K562 (cell line): ENCODE measurements around the gene PDE4A. TPM values are rescaled to one million over a fixed set of nuclear protein-coding genes. Genes with fewer than 3 reads are reported as not detected.

ENCODE experiments used
- CCAR2 ChIP-seq: fragments of 200-400 bp; formaldehyde crosslinking; IDR thresholded peaks from 2 replicates; pipeline ENCODE4 v1.6.1; 2017; ENCODE audit warnings: mild to moderate bottlenecking, low read depth, low read length
- CCNT2 ChIP-seq: IDR thresholded peaks from 2 replicates; pipeline ENCODE4 v1.6.1; 2011; ENCODE audit warnings: borderline replicate concordance, low read depth, mild to moderate bottlenecking, moderate library complexity, mixed read lengths, low read length; ENCODE audit not compliant: insufficient read length; ENCODE audit errors: extremely low read depth
- CEBPG ChIP-seq, 3 experiments: fragments of 200-800 bp in 1 of 3; sonication (Bioruptor generic) in 1 of 3; sonication (generic) in 1 of 3; formaldehyde crosslinking in 1 of 3; IDR thresholded peaks in 2 of 3; conservative IDR thresholded peaks in 1 of 3; 2 replicates each; pipeline versions ENCODE4 v1.6.1 to v1.8.0; 2016 to 2022; ENCODE audit warnings: missing compliant biosample characterization in 2 of 3, missing genetic modification characterization in 2 of 3, mild to moderate bottlenecking in 1 of 3, missing genetic modification reagents in 1 of 3
- ESRRA ChIP-seq: fragments of 450-650 bp; IDR thresholded peaks from 2 replicates; pipeline ENCODE4 v1.6.1; 2014; ENCODE audit warnings: low read depth, mild to moderate bottlenecking, moderate library complexity, borderline replicate concordance
- ETV1 ChIP-seq: fragments of 450-650 bp; conservative IDR thresholded peaks from 2 replicates; pipeline ENCODE4 v1.6.1; 2016; ENCODE audit warnings: missing genetic modification characterization, control low read depth, low read depth, missing compliant biosample characterization
- HDAC6 ChIP-seq: IDR thresholded peaks from 2 replicates; pipeline ENCODE4 v1.6.1; 2012; ENCODE audit warnings: low read depth, mild to moderate bottlenecking, control low read depth, inconsistent platforms, low read length, moderate library complexity
- MIER1 ChIP-seq: fragments of 450-650 bp; IDR thresholded peaks from 2 replicates; pipeline ENCODE4 v1.6.1; 2016; ENCODE audit warnings: antibody characterized with exemption, mild to moderate bottlenecking, low read depth
- MTF1 ChIP-seq: fragments of 250-450 bp; sonication (Bioruptor Pico); IDR thresholded peaks from 2 replicates; pipeline ENCODE4 v1.9.0; 2021; ENCODE audit warnings: moderate library complexity, mild to moderate bottlenecking, inconsistent platforms, borderline replicate concordance
- PATZ1 ChIP-seq: fragments of 250-450 bp; sonication (Bioruptor Pico); IDR thresholded peaks from 2 replicates; pipeline ENCODE4 v1.5.0; 2020; ENCODE audit warnings: mild to moderate bottlenecking, borderline replicate concordance
- POLR2B ChIP-seq: fragments of 450-650 bp; IDR thresholded peaks from 2 replicates; pipeline ENCODE4 v1.6.1; 2018; ENCODE audit warnings: low read depth; ENCODE audit not compliant: partially characterized antibody
- PREB ChIP-seq: sonication (generic); formaldehyde crosslinking; IDR thresholded peaks from 2 replicates; pipeline ENCODE4 v1.8.1; 2023; ENCODE audit warnings: mild to moderate bottlenecking, missing genetic modification reagents
- PYGO2 ChIP-seq: fragments of 450-650 bp; IDR thresholded peaks from 2 replicates; pipeline ENCODE4 v1.6.1; 2016; ENCODE audit warnings: mild to moderate bottlenecking, missing genetic modification characterization, moderate library complexity, missing compliant biosample characterization
- RBM22 ChIP-seq: fragments of 200-400 bp; formaldehyde crosslinking; IDR thresholded peaks from 2 replicates; pipeline ENCODE4 v1.6.1; 2018; ENCODE audit warnings: low read length, low read depth; ENCODE audit not compliant: poor library complexity, severe bottlenecking
- SIN3A ChIP-seq, 2 experiments: fragments of 150-350 bp in 1 of 2; IDR thresholded peaks; 2 replicates each; pipeline ENCODE4 v1.6.1; 2011 to 2016; ENCODE audit warnings: borderline replicate concordance in 2 of 2, low read depth in 2 of 2, low read length in 2 of 2, mild to moderate bottlenecking in 2 of 2, moderate library complexity in 2 of 2; ENCODE audit not compliant: control insufficient read depth in 1 of 2
- TARDBP ChIP-seq: fragments of 450-650 bp; IDR thresholded peaks from 2 replicates; pipeline ENCODE4 v1.6.1; 2016
- ZNF311 ChIP-seq: fragments of 250-450 bp; sonication (Bioruptor Pico); IDR thresholded peaks from 2 replicates; pipeline ENCODE4 v1.4.0; 2020; ENCODE audit warnings: mild to moderate bottlenecking, moderate library complexity
- ZNF518B ChIP-seq: fragments of 250-450 bp; sonication (Bioruptor Pico); IDR thresholded peaks from 2 replicates; pipeline ENCODE4 v1.5.0; 2021; ENCODE audit warnings: mild to moderate bottlenecking, moderate library complexity
- ZNF589 ChIP-seq: fragments of 200-800 bp; sonication (Bioruptor generic); IDR thresholded peaks from 2 replicates; pipeline ENCODE4 v1.6.1; 2016; ENCODE audit warnings: low read depth, missing genetic modification characterization, missing compliant biosample characterization
- ZSCAN32 ChIP-seq: fragments of 450-650 bp; formaldehyde crosslinking; IDR thresholded peaks from 2 replicates; pipeline ENCODE4 v1.4.0; 2020; ENCODE audit warnings: mild to moderate bottlenecking, moderate library complexity
- polyA plus RNA-seq, 8 experiments: library from polyadenylated mRNA; depleted of rRNA in 4 of 8; stranded (reverse) in 5 of 8; unstranded in 3 of 8; fragments of >200 nt; fragmentation: Nextera tagmentation in 2 of 8; fragmentation: Illumina TruSeq in 1 of 8; extraction: Ambion mirVana in 2 of 8; extraction: Trizol in 1 of 8; gene quantifications; 2 replicates each; pipeline versions ENCODE4 v1.2.1 to v1.2.3, GENCODE V29; 2011 to 2014; ENCODE audit warnings: inconsistent platforms in 1 of 8, missing spikeins in 1 of 8
- total RNA-seq, 7 experiments: library from RNA; depleted of rRNA in 6 of 7; stranded (reverse); fragments of >200 nt in 6 of 7; fragmentation: Illumina TruSeq in 2 of 7; extraction: Trizol in 2 of 7; gene quantifications; 2 replicates each; pipeline versions ENCODE4 v1.2.1 to v1.2.3, GENCODE V29; 2011 to 2021; ENCODE audit warnings: low replicate concordance in 1 of 7

The PDE4A gene
- total and polyA plus RNA-seq, 9 of the 15 experiments (the other 6 are each of a cell fraction or from before 2014, with no cell fraction given), result 0.66 to 26.9 (median 4.6) TPM

- peak; percentile 66 for TF ChIP-seq MIER1
- TF ChIP-seq ESRRA, result no peak
- TF ChIP-seq ZNF518B (CRISPR knock-in tag), result no peak
- no peak for TF ChIP-seq RBM22
- TF ChIP-seq ZNF589, result no peak
- no peak; the same call in 1 of the 2 replicates for TF ChIP-seq HDAC6
- no peak for TF ChIP-seq ZSCAN32 (CRISPR knock-in tag)
- TF ChIP-seq PREB (CRISPR knock-in tag), result no peak
- no peak for TF ChIP-seq CCNT2
- TF ChIP-seq ZNF311 (CRISPR knock-in tag), result no peak
- TF ChIP-seq PATZ1 (CRISPR knock-in tag), result no peak
- peak; percentile 62 for TF ChIP-seq POLR2B
- TF ChIP-seq PYGO2 (tag), result no peak
- TF ChIP-seq CEBPG (CRISPR knock-in tag; IDR thresholded peaks at IDR 0.05), result no peak
- no peak for TF ChIP-seq CEBPG (tag; conservative IDR thresholded peaks at IDR 0.05 in 1 of 2, IDR thresholded peaks at IDR 0.05 in 1 of 2)
- peak; percentile 91 to 92 for TF ChIP-seq SIN3A (IDR thresholded peaks at IDR 0.05; ENCODE audit: borderline replicate concordance in 2 of 2, control insufficient read depth in 1 of 2, low read depth in 2 of 2, low read length in 2 of 2)
- no peak for TF ChIP-seq ETV1 (tag)
- TF ChIP-seq TARDBP, result no peak
- TF ChIP-seq MTF1 (CRISPR knock-in tag), result no peak
- TF ChIP-seq CCAR2, result 0 out of 2 replicates have a peak, but pooled peaks have one; percentile 24
Observed at GRCh38 chr19:10419646-10420443, 493 bp upstream of the PDE4A start (continued).
